Stimulated activated CD4-positive, alpha-beta T cell treated with anti-CD3 and anti-CD28 coated beads, Interleukin-1b, Interleukin-23, amount 100 ng/mL, for 24 hours (primary cell): ENCODE results near the gene ACOT8.
"Not testable (repeated sequence)": the region's sequence is repeated elsewhere in the genome, so short reads cannot be mapped to it uniquely, and the experiment has no call there.

Source experiments
- DNase-seq, 4 experiments: peaks; one replicate each; pipeline ENCODE4 v3.0.0-alpha.2; 2020; ENCODE audit warnings: low read depth in 4 of 4, low spot score in 1 of 4

The ACOT8 gene

DNA sequence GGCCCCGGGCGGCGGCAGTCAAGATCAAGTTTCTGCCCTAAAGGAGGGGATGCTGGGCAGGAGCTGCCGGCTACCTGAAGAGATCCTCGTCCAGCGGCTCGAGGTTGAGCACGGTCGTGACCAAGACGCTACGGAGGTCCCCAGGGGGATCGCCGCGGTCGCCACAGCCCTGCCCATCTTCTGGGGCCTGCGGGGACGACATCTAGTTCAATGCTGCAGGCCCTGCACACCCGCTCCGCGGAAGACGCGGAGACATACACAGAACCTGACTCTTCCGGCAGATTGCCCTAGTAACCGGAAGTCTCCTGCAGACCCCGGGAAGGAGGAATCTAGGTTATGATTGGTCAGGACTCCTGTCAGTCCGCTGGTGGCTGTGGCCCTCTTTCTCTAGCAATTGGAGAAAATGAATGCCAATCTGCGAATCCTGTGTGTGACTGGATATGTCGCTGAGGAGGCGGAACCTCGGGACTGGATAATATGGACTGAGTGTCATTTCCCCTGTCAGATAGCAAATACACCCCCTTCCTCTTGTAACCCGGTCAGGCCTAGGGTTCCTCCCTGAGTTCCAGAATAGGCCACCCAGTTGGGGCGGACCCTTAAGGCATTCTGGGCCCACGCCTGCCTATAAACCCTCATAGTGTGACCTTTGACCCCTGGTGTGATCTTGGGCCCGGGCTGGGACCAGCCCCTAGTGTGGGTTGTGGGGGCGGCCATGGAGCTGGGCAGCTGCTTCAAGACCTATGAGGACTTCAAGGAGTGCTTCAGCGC is at the start of gene ACOT8, which contains the start of gene ZSWIM3:
Gene ACOT8, minus strand, starts transcription at position 279 of the 768 bp plus-strand sequence. Its CDS starts 77 bp downstream, at position 202.
Gene ZSWIM3, plus strand, starts transcription at position 501 of the 768 bp plus-strand sequence. Its CDS starts 212 bp downstream, at position 713.
- DNase-seq, result peak; percentile 79 to 90 (median 86)

DNA sequence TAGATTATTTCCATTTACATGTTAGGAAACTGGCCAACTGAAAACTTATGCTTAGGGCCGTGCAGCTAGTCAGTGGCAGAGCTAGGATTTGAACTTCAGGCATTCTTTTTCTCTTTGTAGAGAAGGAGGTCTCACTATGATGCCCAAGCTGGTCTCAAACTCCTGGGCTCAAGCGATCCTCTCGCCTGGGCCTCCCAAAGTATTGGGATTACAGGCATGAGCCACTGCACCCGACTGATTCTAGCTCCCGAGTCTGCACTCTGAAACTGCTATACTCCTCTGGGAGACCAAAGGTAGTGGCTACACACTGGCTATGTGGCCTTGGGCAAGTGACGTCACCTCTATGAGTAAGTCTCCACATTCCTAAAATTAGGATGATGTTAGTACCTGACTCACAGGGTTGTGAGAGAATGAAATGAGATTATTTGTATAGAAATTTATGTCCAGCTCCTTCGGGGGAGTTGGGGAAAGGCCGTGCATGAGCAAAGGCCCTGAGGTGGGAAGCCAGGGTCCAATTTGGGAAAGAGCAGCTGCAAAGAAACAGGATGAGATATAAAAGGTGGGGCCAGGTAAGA is 48.4 kb upstream of the ACOT8 start:
- DNase-seq, result no peak

DNA sequence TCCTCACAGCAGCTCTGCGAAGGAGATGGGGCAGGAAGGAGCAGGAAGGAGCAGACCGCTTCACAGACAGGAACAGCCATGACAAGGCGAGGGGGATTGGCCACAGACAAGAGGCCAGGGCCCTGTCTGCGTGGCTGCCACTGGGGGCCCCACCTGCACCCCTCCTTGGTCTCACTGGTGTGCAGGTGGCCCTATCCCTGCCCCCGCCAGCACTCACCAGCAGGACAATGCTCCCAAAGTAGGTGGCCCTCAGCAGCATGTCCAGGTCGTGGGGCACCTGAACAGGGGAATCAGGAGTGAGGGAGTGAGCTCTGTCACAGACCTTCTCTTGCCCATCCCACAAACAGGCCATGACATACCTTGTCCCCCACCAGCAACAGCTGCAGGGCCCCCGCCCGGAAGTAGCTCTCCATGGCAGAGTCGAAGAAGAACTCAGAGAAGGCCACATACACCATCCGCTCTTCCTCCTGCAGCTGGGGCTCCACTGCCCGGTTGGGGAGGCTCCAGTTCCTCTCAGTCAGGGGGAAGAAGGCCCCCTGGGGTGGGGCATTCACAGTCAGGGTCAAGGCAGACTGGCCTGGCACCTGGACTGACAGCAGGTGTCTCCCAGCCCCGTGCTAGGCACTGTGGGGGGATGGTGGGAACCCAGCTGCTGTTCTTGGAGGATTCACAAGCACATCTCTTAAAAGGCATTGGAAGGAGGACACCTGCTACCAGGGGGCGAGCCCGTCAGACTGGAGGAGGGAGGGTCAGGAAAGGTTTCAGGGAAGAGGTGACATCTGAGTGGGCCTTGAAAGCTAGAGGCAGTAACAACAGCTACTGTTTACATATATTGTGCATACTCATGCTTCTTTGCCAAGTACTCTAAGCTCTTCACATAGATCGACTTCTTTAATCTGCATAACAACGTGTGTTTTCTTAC is 47.7 kb upstream of the ACOT8 start:
- no peak for DNase-seq

DNA sequence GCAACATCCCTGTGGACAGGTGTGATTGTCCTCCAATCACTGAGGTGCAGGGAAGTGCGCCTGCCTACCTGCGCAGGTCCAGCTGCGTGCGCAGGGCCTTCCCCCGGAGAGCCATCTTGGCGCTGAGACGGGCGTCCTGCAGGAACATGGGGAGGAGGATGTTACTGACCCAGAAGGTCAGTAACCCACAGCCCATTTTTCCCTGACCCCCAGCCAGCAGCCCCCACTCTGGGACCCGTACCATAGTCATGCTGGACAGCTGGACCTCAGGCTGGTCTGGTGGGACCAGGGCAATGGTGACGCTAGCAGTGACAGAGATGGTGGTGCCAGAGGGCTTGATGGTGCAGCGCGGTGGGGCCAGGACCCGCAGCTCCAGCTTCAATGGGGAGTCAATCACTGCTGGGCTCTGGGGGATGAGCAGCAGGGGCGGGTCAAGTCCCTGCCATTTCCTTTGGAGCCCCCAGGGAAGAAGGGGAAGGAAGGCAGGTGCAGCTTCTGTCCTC is 45.1 kb upstream of the ACOT8 start:
- DNase-seq, result no peak

DNA sequence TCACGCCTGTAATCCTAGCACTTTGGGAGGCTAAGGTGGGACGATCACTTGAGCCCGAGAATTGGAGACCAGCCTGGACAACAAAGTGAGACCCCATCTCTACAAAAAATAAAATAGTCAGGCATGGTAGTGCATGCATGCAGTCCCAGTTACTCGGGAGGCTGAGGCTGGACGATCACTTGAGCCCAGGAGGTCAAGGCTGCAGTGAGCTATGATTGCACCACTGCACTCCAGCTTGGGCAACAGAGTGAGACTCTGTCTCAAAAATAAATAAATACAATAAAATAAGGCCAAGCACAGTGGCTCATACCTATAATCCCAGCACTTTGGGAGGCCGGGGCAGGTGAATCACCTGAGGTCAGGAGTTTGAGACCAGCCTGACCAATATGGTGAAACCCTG is 44.1 kb upstream of the ACOT8 start:
- DNase-seq, result not testable (repeated sequence)

DNA sequence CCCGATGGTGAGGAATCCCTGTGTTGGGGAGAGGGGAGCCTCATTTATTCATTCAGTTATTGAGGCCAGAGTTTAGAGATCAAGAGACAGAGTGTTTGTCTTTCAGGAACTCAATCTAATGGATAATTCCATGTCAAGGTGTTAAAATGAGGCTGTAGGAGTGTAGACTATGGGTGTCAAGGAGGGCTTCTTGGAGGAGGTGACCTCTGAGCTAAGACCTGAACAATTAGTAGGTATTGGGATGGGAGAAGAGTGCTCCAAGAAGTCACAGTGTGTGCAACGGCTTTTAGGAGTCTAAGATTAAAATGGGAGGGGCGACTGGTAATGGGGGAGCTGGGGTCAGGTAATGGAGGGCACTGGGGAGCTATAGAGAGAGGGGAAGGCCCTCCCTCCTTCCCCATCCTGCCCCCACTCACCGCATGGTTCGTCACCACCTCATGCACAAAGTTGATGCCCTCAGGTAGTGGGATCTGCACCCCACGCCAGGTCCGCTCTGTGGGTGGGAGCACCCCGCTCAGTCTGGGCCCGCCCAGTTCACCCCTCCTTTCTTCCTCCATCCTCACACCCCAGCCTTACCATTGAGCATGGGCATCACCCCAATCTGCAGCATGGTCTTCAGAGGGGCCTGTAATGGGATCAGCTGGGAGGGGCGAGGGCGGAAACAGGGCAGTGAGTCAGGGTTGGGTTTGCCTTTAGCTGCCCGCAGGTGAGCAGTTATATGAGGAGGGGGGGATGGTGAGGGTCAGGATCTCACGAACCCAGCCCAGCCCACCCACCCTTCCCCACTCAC is 42.0 kb upstream of the ACOT8 start:
- DNase-seq, result no peak

DNA sequence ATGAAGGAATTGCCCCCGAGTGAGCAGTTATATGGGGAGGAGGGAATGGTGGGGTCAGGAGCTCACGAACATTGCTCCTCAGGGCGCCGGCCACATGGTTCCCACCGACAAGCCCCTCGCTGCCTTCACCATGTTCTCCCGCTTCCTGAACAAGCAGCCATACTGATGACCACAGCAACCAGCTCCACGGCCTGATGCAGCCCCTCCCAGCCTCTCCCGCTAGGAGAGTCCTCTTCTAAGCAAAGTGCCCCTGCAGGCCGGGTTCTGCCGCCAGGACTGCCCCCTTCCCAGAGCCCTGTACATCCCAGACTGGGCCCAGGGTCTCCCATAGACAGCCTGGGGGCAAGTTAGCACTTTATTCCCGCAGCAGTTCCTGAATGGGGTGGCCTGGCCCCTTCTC is 41.1 kb upstream of the ACOT8 start:
- DNase-seq, result no peak

DNA sequence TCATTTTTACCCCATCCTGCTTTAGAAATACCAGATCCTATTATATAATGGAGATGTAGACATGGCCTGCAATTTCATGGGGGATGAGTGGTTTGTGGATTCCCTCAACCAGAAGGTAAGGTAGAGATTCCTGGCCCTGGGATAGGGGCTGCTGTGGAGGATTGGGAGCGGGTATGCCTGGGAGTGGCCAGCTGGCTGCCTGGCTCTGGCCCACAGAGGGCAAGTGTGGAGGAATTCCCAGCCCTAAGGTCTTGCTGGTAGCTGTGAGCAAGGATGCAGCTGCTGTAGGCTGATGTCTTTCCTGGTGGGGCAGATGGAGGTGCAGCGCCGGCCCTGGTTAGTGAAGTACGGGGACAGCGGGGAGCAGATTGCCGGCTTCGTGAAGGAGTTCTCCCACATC is 40.5 kb upstream of the ACOT8 start:
- no peak for DNase-seq

DNA sequence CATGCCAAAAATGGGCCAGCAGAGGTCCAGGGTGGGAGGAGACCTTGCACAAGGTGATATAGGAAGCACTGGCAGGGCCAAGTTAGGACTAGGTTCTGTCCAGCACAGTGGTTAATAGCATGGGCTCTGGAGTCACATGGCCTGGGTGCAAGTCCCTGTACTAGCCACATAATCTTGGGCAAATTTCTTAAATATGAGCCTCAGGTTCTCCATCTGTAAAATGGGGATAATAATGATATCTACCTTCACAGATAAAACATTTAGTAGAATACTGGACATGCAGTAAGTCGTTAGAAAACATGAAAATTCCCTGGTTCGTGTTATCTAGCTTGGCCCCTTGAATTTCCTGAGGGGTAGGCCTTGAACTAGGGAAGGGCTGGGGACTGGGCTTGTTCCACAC is 40.1 kb upstream of the ACOT8 start:
- no peak for DNase-seq

DNA sequence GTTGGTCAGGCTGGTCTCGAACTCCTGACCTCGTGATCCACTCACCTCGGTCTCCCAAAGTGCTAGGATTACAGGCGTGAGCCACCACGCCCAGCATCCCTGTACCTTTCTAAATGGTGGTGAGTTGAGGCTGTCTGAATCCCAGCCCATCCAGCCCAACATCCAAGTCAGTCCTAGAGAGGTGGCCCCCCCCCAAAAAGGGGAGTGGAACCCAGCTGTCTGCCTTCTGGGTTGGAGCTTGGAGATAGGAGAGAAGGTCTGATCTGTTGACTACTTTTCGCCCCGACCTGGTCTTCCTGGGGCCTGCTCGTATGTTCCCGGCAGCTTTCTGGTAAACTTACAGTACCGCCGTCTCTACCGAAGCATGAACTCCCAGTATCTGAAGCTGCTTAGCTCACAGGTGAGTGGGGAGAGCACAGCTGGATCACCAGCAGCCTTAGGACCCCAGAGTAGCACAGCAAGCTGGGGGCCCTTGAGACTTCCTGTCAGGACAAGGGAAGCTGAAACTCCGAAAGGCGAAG is 39.5 kb upstream of the ACOT8 start:
- DNase-seq, result no peak

DNA sequence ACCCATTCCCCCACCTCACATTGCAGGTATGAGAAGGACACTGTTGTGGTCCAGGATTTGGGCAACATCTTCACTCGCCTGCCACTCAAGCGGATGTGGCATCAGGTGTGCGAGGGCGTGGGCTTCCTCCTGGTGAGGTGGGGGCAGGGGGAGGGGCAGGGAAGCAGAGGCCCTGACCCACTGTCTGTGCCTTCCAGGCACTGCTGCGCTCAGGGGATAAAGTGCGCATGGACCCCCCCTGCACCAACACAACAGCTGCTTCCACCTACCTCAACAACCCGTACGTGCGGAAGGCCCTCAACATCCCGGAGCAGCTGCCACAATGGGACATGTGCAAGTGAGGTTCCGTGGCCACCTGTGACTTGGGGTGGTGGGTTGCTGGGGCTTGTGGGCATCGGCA is 37.6 kb upstream of the ACOT8 start:
- DNase-seq, result no peak

DNA sequence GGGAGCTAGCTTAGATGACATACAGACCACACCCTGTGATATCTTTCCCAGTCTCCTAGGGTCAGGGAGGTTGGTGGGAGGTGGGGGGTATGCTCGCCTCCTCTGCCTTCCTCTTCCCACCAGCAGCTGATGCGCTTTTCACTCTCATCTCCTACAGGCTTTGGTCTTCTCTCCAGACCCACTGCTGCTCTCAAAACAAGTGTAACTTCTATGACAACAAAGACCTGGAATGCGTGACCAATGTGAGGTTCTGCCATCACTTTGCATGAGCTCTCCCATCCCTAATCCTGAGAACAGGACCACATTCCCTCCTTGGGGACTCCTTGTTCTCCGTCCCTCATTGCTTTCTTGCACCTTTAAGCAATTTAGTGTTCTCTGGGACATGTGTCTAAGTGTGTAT is 36.6 kb upstream of the ACOT8 start:
- no peak for DNase-seq

DNA sequence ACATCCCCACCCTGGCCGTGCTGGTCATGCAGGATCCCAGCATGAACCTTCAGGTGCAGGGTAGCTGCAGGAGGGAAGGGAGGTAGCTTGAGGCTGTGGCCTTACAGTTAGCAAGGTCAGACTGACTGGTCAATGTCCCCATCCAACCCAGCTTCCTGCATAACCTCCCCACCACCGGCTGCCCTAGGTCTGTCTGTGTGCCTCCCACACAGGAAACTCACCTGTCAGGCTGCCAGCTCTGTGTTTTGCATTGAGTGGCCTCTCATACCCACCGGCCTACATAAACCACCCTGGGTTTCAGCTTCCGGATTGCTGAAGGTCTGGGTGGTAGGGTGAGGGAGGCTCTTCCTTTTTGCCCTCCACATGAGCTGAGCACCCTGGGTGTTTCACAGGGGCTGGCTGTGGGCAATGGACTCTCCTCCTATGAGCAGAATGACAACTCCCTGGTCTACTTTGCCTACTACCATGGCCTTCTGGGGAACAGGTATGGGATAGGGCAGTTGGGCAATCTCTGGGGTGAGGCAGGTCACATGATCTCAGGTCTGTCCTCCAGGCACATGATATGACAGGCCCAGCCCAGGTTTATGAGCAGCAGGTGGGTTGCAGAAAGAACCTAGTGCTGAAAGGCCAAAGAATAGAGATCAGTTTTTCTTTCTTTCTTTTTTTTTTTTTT is 35.8 kb upstream of the ACOT8 start:
- DNase-seq, result no peak

DNA sequence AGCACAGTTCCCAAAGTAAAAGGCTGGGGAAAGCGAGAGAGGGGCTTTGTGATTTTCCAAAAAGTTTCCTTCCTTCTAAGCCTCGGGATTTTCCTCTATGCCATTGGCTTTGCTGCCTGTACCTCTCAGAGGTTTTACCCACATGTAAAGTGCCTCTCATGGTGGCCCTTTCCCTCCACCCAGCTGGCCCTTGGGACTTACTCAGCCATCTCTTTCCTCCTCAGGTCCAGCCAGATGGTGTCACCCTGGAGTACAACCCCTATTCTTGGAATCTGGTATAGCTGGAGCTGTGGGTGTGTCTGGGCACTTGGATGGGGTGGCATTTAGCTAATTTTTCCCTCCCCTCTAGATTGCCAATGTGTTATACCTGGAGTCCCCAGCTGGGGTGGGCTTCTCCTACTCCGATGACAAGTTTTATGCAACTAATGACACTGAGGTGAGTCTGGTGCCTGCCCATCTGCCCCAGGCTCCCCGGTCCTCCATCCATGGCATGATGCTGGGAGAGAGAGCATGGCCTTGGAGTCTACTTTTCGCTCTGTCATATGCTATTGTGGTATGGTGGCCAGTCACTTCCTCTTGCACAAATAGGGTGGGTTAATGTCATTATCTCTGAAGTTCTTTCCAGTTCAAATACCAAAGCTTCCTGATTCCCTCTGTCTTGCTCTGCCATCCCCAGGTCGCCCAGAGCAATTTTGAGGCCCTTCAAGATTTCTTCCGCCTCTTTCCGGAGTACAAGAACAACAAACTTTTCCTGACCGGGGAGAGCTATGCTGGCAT is 35.0 kb upstream of the ACOT8 start:
- no peak for DNase-seq

DNA sequence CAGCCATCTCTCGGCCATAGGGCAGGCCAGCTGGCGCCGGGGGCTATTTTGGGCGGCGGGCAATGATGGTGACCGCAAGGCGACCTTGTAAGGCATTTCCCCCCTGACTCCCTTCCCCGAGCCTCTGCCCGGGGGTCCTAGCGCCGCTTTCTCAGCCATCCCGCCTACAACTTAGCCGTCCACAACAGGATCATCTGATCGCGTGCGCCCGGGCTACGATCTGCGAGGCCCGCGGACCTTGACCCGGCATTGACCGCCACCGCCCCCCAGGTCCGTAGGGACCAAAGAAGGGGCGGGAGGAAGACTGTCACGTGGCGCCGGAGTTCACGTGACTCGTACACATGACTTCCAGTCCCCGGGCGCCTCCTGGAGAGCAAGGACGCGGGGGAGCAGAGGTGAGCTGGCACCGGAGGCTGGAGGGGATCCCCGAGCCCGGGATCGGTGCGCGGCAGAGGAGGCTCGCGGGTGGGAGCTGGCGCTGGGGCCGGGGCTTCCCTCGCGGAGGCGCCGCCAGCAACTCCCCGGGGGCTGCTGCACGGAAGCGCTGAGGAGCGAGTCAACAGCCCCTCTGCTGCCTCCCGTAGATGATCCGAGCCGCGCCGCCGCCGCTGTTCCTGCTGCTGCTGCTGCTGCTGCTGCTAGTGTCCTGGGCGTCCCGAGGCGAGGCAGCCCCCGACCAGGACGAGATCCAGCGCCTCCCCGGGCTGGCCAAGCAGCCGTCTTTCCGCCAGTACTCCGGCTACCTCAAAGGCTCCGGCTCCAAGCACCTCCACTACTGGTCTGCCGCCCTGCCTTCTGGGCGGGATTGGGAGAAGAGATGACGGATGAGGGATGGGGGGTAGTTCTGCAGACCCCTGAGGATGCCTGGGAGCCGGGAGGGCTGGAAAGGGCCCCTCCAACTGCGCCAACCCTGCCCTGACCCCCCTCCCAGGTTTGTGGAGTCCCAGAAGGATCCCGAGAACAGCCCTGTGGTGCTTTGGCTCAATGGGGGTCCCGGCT is 34.1 kb upstream of the ACOT8 start, which contains the start of the genes CTSA and NEURL2:
Gene CTSA, plus strand, starts transcription at position 351 of the 999 bp plus-strand sequence. Its CDS starts 234 bp downstream, at position 585.
Gene NEURL2, minus strand, starts transcription at position 224 of the 999 bp plus-strand sequence. Its CDS starts 217 bp downstream, at position 7.
- DNase-seq, result peak; percentile 69 to 78 (median 75)

DNA sequence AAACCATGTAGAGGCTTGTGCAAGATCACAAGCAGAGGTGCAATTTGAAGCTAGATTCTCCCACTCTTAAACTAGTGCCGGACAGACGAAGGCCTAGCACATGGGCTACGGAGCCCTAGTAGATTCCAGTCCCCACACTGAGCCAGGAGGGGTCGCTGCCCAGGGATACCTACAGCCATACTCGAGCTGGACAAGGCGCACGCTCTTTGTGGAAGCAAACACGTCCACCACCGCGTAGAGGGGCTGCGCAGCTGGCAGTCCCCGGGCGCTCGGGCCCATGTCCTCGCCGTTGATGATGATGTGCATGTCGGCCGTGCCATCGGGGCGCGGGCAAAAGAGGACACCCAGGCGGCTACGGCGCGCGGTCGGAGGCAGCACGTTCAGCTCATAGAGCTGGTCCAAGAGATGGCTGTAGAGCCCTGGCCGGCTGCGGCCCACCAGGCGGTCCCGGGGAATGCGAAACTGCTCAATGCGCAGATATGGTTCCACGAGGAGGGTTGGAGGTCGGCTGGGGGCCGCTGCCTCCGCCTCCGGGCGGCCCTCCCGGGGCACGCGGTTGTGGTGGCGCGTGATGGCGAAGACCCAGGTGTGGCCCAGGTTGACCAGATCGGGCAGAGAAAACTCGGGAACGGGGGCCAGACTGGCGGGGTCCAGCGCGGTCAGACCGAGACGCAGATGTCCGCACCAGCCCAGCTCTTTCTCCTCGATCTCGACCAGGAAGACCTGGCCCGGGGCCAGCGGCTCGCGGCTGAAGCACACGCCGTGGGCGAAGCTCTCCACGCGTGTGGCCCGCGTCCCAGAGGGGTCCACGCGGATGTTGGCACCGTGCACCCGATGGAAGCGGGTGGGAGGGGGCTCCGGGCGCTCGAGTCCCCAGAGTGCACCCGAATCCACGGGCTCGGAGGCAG is 33.1 kb upstream of the ACOT8 start:
- no peak for DNase-seq

DNA sequence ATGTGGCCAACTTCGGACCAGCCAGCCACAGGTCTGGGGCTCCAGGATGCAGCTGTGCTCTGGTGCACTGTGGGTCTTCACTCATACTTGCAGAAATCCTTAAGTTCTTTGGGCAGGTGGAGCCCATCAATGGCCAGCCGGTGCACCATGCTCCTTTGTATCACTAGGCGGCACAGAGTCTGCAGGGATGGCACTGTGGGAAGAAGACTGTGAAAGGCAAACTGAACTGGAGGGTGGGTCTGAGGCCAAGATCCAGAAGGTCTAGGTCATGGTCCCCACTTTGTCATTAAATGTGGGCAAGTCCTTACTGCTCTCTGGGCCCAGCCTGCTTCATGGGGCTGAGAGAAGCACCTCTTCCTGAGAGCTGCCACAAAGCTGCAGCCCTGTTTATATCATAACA is 31.5 kb upstream of the ACOT8 start:
- DNase-seq, result no peak
